Karpas-422 (cell line): ENCODE results near the gene PSG11. TPM values are rescaled to one million over a fixed set of nuclear protein-coding genes. Genes with fewer than 3 reads are reported as not detected.
"Not testable (repeated sequence)": the region's sequence is repeated elsewhere in the genome, so short reads cannot be mapped to it uniquely, and the experiment has no call there.

Experiments used
- DNase-seq: peaks from one replicate; pipeline ENCODE4 v3.0.0-alpha.2; 2015
- H2AFZ ChIP-seq: fragments of 200-600 bp; sonication (generic); 2 replicates; pipeline ENCODE4 v1.6.1; 2014; ENCODE audit warnings: antibody characterized with exemption, low read length, mixed read lengths
- H3K27ac ChIP-seq: fragments of 200-600 bp; sonication (generic); 2 replicates; pipeline ENCODE4 v1.5.1; 2014; ENCODE audit warnings: mild to moderate bottlenecking, low read length, moderate library complexity
- H3K27me3 ChIP-seq: fragments of 200-600 bp; sonication (generic); 2 replicates; pipeline ENCODE4 v1.6.1; 2014; ENCODE audit warnings: low read length, mixed read lengths
- H3K36me3 ChIP-seq: fragments of 200-600 bp; sonication (generic); 2 replicates; pipeline ENCODE4 v1.6.1; 2014; ENCODE audit warnings: low read length, mixed read lengths; ENCODE audit not compliant: insufficient read depth
- H3K4me1 ChIP-seq: fragments of 200-600 bp; sonication (generic); 2 replicates; pipeline ENCODE4 v1.6.1; 2014; ENCODE audit warnings: mild to moderate bottlenecking, low read length, mixed read lengths
- H3K4me2 ChIP-seq: fragments of 200-600 bp; sonication (generic); 2 replicates; pipeline ENCODE4 v1.6.1; 2014; ENCODE audit warnings: low read length, low read depth, mild to moderate bottlenecking; ENCODE audit not compliant: poor library complexity, severe bottlenecking
- H3K4me3 ChIP-seq: fragments of 200-600 bp; sonication (generic); 2 replicates; pipeline ENCODE4 v1.5.1; 2014; ENCODE audit warnings: mild to moderate bottlenecking, antibody characterized with exemption, low read length, mixed read lengths
- H3K79me2 ChIP-seq: fragments of 200-600 bp; sonication (generic); 2 replicates; pipeline ENCODE4 v1.6.1; 2014; ENCODE audit warnings: mild to moderate bottlenecking, low read length, mixed read lengths
- H3K9ac ChIP-seq: fragments of 200-600 bp; sonication (generic); 2 replicates; pipeline ENCODE4 v1.6.0; 2014; ENCODE audit warnings: low read length
- H3K9me2 ChIP-seq: fragments of 200-600 bp; sonication (generic), shearing (Covaris generic); replicated peaks from 2 replicates; pipeline ENCODE4 v1.6.0; 2014; ENCODE audit warnings: mild to moderate bottlenecking, low read length, moderate library complexity; ENCODE audit not compliant: insufficient read depth
- H3K9me3 ChIP-seq: fragments of 300-700, 200-600 bp; sonication (generic); 2 replicates; pipeline ENCODE4 v1.6.1; 2014; ENCODE audit warnings: low read length, mixed read lengths
- H4K20me1 ChIP-seq: fragments of 200-600 bp; sonication (generic); 2 replicates; pipeline ENCODE4 v1.6.1; 2014; ENCODE audit warnings: mild to moderate bottlenecking, antibody characterized with exemption, low read length, low read depth; ENCODE audit not compliant: insufficient read depth
- total RNA-seq: library from RNA; depleted of rRNA; stranded (reverse); fragments of >200 nt; shearing (Covaris generic); gene quantifications from 2 replicates; pipeline ENCODE4 v1.2.3, GENCODE V29; 2014; ENCODE audit warnings: low replicate concordance; rRNA removed

The PSG11 gene
- total RNA-seq: not detected in 2 replicates

GRCh38 chr19:43026369-43026768 is at the start of gene PSG11:
Gene PSG11 (minus strand): TSS chr19:43026469. CDS start chr19:43026372, 97 bp downstream.
- not testable (repeated sequence) for H3K4me1 ChIP-seq, H2AFZ ChIP-seq, H3K79me2 ChIP-seq, DNase-seq, H3K9ac ChIP-seq, H3K9me2 ChIP-seq, H3K36me3 ChIP-seq, H3K9me3 ChIP-seq, H3K4me2 ChIP-seq, H3K27me3 ChIP-seq, H3K27ac ChIP-seq, H4K20me1 ChIP-seq, H3K4me3 ChIP-seq

GRCh38 chr19:43062418-43062817 is 36.1 kb upstream of the PSG11 start:
- not testable (repeated sequence) for H3K36me3 ChIP-seq

DNA sequence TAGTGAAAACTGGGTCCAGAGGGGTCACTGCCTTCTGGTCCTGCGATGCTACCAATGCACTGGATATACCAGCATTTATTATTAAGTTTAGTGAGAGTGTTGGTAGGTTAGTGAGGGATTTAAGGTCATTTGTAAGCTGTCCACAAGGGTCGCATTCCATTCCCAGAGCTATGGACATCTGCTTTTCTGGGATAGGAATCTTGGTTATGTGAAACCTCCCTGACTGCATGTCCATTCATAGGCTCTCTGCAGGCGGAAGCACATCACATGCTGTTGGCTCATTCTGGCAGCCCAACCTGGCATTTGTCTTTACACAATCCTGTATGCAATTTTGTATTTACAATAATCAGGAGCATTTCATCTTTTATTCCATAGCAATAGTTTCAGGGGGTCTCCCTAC is 35.1 kb upstream of the PSG11 start:
- H2AFZ ChIP-seq, H3K9ac ChIP-seq, H3K4me2 ChIP-seq, H3K27me3 ChIP-seq, H3K4me1 ChIP-seq, H3K36me3 ChIP-seq, H4K20me1 ChIP-seq, H3K79me2 ChIP-seq, H3K4me3 ChIP-seq, H3K9me2 ChIP-seq, H3K9me3 ChIP-seq, DNase-seq, H3K27ac ChIP-seq: not testable (repeated sequence)

More at GRCh38 chr19:43062418-43062817, 36.1 kb upstream of the PSG11 start:
- not testable (repeated sequence) for H4K20me1 ChIP-seq, H2AFZ ChIP-seq, H3K4me1 ChIP-seq, H3K27me3 ChIP-seq, H3K27ac ChIP-seq, DNase-seq, H3K79me2 ChIP-seq, H3K9ac ChIP-seq, H3K9me2 ChIP-seq, H3K4me3 ChIP-seq, H3K4me2 ChIP-seq, H3K9me3 ChIP-seq

DNA sequence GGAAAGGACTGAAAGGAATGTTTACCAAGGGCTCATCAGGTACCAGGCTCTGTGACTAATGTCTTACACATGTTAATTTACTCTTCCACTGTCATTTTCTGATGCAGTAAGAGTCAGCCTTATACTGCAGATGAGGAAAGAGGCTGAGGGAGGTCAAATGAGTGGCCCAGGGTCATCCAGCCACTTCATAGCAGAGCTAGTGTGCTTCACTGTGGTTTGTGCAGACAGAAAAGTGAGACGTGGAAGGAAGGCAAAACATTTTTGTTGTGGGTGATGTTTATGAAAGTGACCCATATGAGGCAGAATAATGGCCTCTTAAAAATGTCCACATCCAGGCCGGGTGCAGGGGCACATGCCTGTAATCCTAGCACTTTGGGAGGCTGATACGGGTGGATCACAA is 34.0 kb upstream of the PSG11 start:
- H3K27ac ChIP-seq, H3K4me3 ChIP-seq, H3K36me3 ChIP-seq, DNase-seq, H3K79me2 ChIP-seq, H2AFZ ChIP-seq, H3K9me2 ChIP-seq, H3K4me2 ChIP-seq, H3K4me1 ChIP-seq, H3K9me3 ChIP-seq, H4K20me1 ChIP-seq, H3K9ac ChIP-seq, H3K27me3 ChIP-seq: not testable (repeated sequence)

DNA sequence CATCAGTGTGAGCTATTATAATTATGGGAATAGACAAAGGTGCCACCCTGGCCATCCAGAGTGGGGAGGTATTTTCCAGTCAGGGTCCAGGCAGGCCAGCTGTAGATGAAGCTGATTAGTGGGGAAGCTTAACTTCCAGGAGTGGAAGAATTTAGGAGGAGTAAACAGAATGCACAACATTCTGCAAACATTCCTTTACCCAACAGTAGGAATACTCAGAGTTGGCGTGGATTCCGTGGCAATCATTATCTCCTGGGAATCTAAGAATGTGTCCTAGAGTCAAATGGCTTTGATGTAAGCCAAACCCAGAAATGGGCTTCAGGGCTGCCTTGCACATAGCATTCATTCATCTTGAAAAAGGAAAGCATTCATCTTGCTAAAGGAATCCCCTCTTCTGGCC is 33.2 kb upstream of the PSG11 start:
- not testable (repeated sequence) for H2AFZ ChIP-seq, H3K9me2 ChIP-seq, H4K20me1 ChIP-seq, H3K4me2 ChIP-seq, H3K4me1 ChIP-seq, H3K9ac ChIP-seq, H3K4me3 ChIP-seq, H3K27me3 ChIP-seq, H3K79me2 ChIP-seq, H3K9me3 ChIP-seq, DNase-seq, H3K27ac ChIP-seq, H3K36me3 ChIP-seq

DNA sequence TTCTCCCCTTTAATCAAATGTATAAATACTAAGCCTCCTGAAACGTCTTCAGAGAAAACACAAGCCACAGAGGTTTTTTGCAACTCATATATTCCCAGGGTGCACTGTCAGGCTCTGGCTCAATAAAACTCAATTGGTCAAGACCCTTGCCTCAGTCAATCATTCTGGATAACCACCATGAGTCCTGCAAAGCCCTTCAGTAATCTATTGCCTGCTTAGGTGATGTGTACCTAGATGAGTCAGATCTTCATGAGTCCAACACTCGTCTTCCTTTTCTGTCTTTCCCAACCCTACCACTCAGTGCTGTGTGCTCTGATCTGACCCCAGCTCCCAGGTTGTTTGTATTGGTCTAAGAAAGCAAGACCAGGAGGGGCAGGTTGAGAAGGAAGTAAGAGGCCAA is 32.2 kb upstream of the PSG11 start:
- not testable (repeated sequence) for DNase-seq, H3K4me2 ChIP-seq, H3K9me2 ChIP-seq

DNA sequence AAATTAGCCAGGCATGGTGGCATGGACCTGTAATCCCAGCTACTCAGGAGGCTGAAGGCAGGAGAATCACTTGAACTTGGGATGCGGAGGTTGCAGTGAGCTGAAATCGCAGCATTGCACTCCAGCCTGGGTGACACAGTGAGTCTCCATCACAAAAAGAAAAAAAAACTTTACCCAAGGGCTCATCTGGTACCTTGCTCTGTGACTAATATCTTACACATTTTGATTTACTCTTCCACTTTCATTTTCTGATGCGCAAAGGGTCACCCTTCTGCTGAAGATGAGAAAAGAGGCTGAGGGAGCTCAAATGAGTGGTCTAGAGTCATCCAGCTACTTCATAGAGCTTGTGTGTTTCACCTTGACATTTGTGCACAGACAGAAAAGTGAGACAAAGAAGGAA is 21.7 kb upstream of the PSG11 start:
- not testable (repeated sequence) for H3K79me2 ChIP-seq, H3K9ac ChIP-seq, H3K36me3 ChIP-seq, H3K4me2 ChIP-seq, H3K4me1 ChIP-seq, DNase-seq, H3K9me2 ChIP-seq, H2AFZ ChIP-seq, H3K27ac ChIP-seq, H3K27me3 ChIP-seq, H3K4me3 ChIP-seq, H3K9me3 ChIP-seq, H4K20me1 ChIP-seq

More for the DNA sequence above, 32.2 kb upstream of the PSG11 start:
- not testable (repeated sequence) for H4K20me1 ChIP-seq, H3K27ac ChIP-seq, H3K36me3 ChIP-seq, H3K79me2 ChIP-seq, H3K9ac ChIP-seq, H3K4me3 ChIP-seq, H3K9me3 ChIP-seq, H2AFZ ChIP-seq, H3K4me1 ChIP-seq, H3K27me3 ChIP-seq

- not testable (repeated sequence) for H2AFZ ChIP-seq, H3K36me3 ChIP-seq, H3K4me2 ChIP-seq, H3K27me3 ChIP-seq, H3K4me1 ChIP-seq, H3K9me2 ChIP-seq, H3K9ac ChIP-seq, H3K4me3 ChIP-seq, H3K27ac ChIP-seq, H3K79me2 ChIP-seq, DNase-seq, H4K20me1 ChIP-seq, H3K9me3 ChIP-seq
Measured at GRCh38 chr19:43046578-43046977, 20.3 kb upstream of the PSG11 start.

DNA sequence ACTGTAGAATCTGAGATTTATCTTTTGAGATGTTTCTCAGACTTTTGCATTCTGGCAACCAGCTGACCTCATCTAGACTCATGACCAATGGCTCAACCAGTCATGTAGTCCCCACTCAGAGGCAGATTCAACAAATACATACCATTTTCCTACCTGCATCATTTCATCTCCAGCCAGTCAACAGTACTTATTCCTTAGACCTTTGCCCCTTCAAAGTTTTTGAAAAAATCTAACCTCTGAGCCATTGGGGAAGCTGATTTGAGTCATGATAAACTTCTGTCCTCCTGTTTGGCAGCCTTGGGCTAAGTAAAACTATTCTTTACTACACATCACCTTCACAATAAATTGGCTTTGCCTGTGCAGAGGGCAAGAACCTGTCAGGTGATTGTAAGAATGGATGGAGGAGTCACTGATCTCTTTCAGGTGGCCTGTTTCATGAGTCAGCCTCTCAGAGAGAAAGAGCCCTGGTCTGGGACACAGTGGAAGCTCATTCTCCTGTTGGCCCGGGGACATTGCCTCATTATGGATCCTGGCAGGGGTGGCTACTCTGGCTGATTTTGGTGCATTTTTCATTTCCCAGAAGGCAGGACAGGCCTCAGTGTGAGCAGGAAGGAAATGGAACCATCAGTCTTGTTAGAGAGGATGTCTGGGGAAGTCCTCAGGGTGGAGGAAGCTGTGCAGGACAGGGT is 17.4 kb upstream of the PSG11 start:
- not testable (repeated sequence) for DNase-seq, H3K9me3 ChIP-seq, H2AFZ ChIP-seq, H3K4me2 ChIP-seq, H3K4me1 ChIP-seq, H4K20me1 ChIP-seq, H3K27me3 ChIP-seq, H3K27ac ChIP-seq, H3K79me2 ChIP-seq, H3K9me2 ChIP-seq, H3K36me3 ChIP-seq, H3K4me3 ChIP-seq, H3K9ac ChIP-seq
